HEK293 (cell line): ENCODE data around the gene METTL16.
A peak's percentile ranks its signal among the peaks of the same experiment; 100 is the strongest.

Source experiments
- CTCF ChIA-PET: fragments of 350-600 bp; formaldehyde crosslinking; extraction: SDS; loops from one replicate; lab custom pipeline; 2021; ENCODE audit warnings: antibody characterized with exemption; lab: Yijun Ruan, JAX
- POLR2A ChIA-PET: fragments of 300-600 bp; formaldehyde crosslinking; extraction: SDS; loops from one replicate; lab custom pipeline; 2020; ENCODE audit warnings: antibody characterized with exemption, inconsistent platforms; lab: Yijun Ruan, JAX
- H3K27ac ChIP-seq: fragments of 200-500 bp; sonication (Bioruptor generic); 2 replicates; pipeline ENCODE4 v1.5.1; 2014; ENCODE audit warnings: low read depth, low read length, control low read depth, inconsistent platforms; ENCODE audit errors: extremely low read depth
- H3K36me3 ChIP-seq, 2 experiments: fragments of 200-500 bp in 1 of 2; sonication (Bioruptor generic) in 1 of 2; 1 replicate in 1 of 2; 2 replicates in 1 of 2; pipeline ENCODE4 v1.5.1; 2014 to 2017; ENCODE audit warnings: inconsistent platforms in 2 of 2, low read length in 2 of 2; ENCODE audit not compliant: control insufficient read depth in 2 of 2, insufficient read depth in 1 of 2
- H3K4me1 ChIP-seq: fragments of 200-500 bp; sonication (Bioruptor generic); 2 replicates; pipeline ENCODE4 v1.5.1; 2014; ENCODE audit warnings: mild to moderate bottlenecking, low read length, inconsistent platforms; ENCODE audit not compliant: control insufficient read depth, insufficient read depth
- H3K4me3 ChIP-seq: 2 replicates; pipeline ENCODE4 v1.5.1; 2011; ENCODE audit warnings: low read depth, mild to moderate bottlenecking, control low read depth, low read length, moderate library complexity
- H3K9me3 ChIP-seq: fragments of 200-500 bp; sonication (Bioruptor generic); 2 replicates; pipeline ENCODE4 v1.5.1; 2014; ENCODE audit warnings: low read depth, low read length, inconsistent platforms; ENCODE audit not compliant: control insufficient read depth, insufficient read depth
- ZFP69B ChIP-seq: fragments of 450-650 bp; formaldehyde crosslinking; IDR thresholded peaks from 2 replicates; pipeline ENCODE4 v1.5.1; 2016; ENCODE audit warnings: missing biosample characterization, missing genetic modification characterization
- ZNF513 ChIP-seq: fragments of 450-650 bp; IDR thresholded peaks from 2 replicates; pipeline ENCODE4 v1.5.1; 2018; ENCODE audit warnings: missing biosample characterization, missing genetic modification characterization

The METTL16 gene

DNA sequence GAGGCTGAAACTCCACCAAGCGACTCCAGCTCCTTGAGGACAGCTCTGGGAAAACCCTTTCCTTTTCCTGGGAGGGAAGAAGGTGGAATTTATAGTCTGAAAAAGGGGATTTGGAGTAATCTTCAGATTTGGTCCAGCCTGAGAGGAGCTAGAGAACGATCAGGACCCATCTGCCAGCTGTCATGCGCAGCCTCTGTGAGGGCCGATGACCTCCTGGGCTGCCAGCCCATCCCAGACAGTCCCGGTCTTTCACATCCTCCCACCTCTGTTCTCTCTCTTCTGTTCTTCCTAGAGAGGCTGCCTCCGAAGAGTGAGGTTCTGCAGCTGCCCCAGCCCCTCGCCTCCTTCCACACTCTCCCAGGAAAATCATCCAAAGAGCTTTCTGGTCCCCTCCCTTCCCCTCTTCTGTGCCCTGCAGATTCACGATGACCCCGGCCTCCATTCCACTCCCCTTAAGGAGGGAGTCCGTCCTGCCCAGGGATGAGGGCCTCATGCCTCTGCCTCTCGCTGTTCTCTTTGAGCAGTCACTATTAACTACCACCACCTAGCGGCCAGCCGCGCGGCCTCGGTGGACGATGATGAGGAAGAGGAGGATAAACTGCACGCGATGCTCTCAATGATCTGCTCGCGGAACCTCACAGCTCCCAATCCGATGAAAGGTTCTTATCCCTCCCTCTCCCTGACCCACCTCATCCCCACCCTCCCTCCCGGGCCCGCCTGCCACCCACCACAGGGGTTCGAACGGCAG is 144.8 kb downstream of the METTL16 start:
- Histone ChIP-seq H3K36me3 (peaks cover 0 to 54% of the 10 kb centered on the region in 2 experiments; a peak in 1 of 3 replicates), H3K9me3 (no peaks in the 10 kb centered on the region), H3K4me1 (no peaks in the 10 kb centered on the region; the same call in 1 of the 2 replicates), H3K27ac (no peak overlapping the region), H3K4me3 (no peak overlapping the region)
- ChIA-PET POLR2A (no interaction called here), CTCF (interaction anchor here (0.5 to 8.6 kb wide), 6 partner anchors 9 to 188 kb away, joined by 3 to 63 read pairs (median 9); no protein-coding TSS in a partner anchor)
- TF ChIP-seq ZFP69B (tag by site-specific recombination) (no peak), ZNF513 (tag by site-specific recombination) (peak; percentile 80)
